Esophagus squamous epithelium (tissue), 5 donors: ENCODE results near the gene TMEM176B. TPM values are rescaled to one million over a fixed set of nuclear protein-coding genes. Genes with fewer than 3 reads are reported as not detected.
A peak's percentile ranks its signal among the peaks of the same experiment; 100 is the strongest.

Source experiments
- DNase-seq: peaks from one replicate; lab custom pipeline; 2025; lab: John Stamatoyannopoulos, UW
- H3K27ac ChIP-seq, 4 donors: fragments of 200-600 bp; sonication (generic); one replicate each; pipeline ENCODE4 v1.5.1; 2016 to 2019; ENCODE audit warnings: mild to moderate bottlenecking in 1 of 4
- H3K27me3 ChIP-seq, 4 donors: fragments of 200-600 bp; sonication (generic); 1 replicate in 3 of 4; 2 replicates in 1 of 4; pipeline versions ENCODE4 v1.5.1 to v1.6.0; 2017 to 2021; ENCODE audit warnings: antibody characterized with exemption in 1 of 4
- H3K36me3 ChIP-seq, 3 donors: fragments of 200-600 bp; sonication (generic); one replicate each; pipeline ENCODE4 v1.5.1; 2016 to 2019
- H3K4me1 ChIP-seq, 3 donors: fragments of 200-600 bp; sonication (generic); one replicate each; pipeline ENCODE4 v1.5.1; 2017 to 2019
- H3K4me3 ChIP-seq, 4 donors: fragments of 200-600 bp; sonication (generic); 1 replicate in 3 of 4; 2 replicates in 1 of 4; pipeline ENCODE4 v1.5.1; 2016 to 2019; ENCODE audit warnings: mild to moderate bottlenecking in 2 of 4, moderate library complexity in 1 of 4
- H3K9me3 ChIP-seq, 3 donors: fragments of 200-600 bp; sonication (generic); one replicate each; pipeline ENCODE4 v1.5.1; 2016 to 2019
- CTCF ChIP-seq, 6 experiments: fragments of 450-650 bp in 4 of 6; fragments of 200-600 bp in 2 of 6; sonication (generic) in 2 of 6; IDR thresholded peaks; one replicate each; pipeline ENCODE4 v1.5.1; 2016 to 2019; ENCODE audit warnings: antibody characterized with exemption in 6 of 6, mild to moderate bottlenecking in 4 of 6, moderate library complexity in 4 of 6
- POLR2A ChIP-seq, 4 donors: fragments of 450-650 bp; IDR thresholded peaks; one replicate each; pipeline ENCODE4 v1.6.1; 2017; ENCODE audit warnings: antibody characterized with exemption in 4 of 4, mild to moderate bottlenecking in 4 of 4, moderate library complexity in 3 of 4
- WGBS, 2 donors: methylation state at CpG; one replicate each; pipeline ENCODE4 v1.1.5; 2018; 5-methylcytosine and 5-hydroxymethylcytosine counted together
- intact Hi-C: fragments of 100-400 bp; cut with DNase I; formaldehyde crosslinking; loops from one replicate; pipeline ENCODE4 v1.15.0; 2022
- total RNA-seq, 4 donors: library from RNA; depleted of rRNA; stranded (reverse); fragments of >200 nt; gene quantifications; one replicate each; pipeline ENCODE4 v1.1.0, GENCODE V29; 2016
- donor health status: DM: yes; HTN: yes; CAD: no.

The TMEM176B gene
- total RNA-seq, result 10 to 100 TPM in 2 of 4 donors, 1 to 10 TPM in 2; 3.3 to 54.9 (median 12.4) TPM

DNA sequence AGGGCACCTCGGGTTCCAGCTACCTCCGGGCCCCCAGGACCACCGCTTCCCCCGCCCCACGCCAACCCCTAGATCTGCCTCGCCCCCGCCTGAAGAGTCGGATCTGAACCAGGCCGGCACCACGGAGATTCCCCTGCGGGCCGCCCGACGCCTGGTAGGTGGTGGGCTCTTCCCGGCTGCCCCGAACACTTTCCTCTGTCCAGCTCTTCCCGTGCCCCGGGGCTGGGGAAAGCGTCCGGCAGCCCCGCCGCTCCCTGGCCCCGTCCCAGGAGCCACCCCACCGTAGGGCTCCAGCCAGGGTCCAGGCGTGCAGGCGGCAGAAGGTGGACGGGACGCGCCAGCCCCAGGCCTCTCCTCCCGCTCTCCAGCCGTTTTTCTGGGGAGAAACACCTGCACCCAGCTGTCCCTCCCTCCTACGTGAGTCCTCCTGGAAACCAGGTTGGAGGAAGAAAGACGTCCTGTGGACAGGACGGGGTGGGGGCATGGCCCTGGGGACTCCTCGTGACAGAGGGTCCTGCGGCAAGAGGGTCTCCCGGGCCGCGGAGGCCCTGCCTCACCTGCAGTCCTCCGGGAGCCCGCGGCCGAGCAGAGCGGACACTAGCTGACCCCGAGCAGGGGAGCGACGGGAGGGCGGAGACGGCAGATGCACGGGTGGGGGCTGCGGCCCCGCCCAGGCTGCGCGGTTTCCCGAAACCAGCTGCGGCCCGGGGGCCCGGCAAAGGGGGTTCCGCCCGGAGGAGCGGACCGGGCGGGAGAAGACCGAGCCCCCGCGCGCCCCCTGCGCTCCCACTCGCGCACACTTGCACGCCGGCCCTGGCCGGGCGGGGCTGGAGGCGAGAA lies at the start of gene TMEM176B:
TSS of gene TMEM176B (minus strand) at position 624 of the 840 bp plus-strand sequence. CDS start 3,795 bp downstream, outside the sequence.
- Histone ChIP-seq H3K27ac (peak within 1 kb of the TSS; percentile 58 to 87 (median 82)), H3K9me3 (peaks cover 0 to under 1% (median 0%) of the 10 kb centered on the region in 3 donors), H3K27me3 (peaks cover 0 to 80% (median 6%) of the 10 kb centered on the region in 4 donors), H3K4me1 (peaks cover 0 to 29% (median 0%) of the 10 kb centered on the region in 3 donors), H3K36me3 (peaks cover 0 to 21% (median 0%) of the 10 kb centered on the region in 3 donors), H3K4me3 (peak within 1 kb of the TSS; percentile 32 to 71 (median 56))
- WGBS, 2 donors, result no CpG with 5 or more reads among the region's 75 CpGs
- DNase-seq, result no peak
- intact Hi-C loops, result no loop called here
- TF ChIP-seq POLR2A (IDR thresholded peaks at IDR 0.05) (peak in 1 of 4 donors; percentile 32), CTCF (IDR thresholded peaks at IDR 0.05) (no peak)

DNA sequence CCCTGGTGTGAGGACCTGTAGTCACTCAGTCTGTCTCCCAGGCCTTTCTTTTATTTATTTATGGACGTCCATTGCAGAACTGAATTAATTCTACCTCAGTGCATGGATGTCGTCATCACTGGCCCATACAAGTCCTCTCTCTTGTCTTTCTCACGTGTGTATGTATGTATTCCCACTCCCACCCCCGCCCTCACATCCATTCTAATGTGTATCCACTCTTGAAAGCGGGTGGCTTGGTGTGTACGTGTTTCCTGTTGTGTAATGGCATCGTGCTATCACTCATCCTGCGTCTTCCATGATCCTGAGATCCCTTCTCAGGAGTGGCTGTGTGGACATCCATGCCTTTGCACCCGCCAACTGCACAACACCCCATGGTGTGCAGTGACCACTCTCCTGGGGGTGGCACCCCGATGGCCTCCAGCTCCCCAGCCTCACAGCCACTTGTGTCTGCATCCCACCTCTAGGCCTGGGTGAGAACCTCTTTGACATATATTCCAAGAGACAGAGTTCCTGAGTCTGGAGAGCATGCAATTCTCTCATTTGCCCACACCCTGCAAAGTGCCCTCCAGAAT lies 49.1 kb upstream of the TMEM176B start:
- intact Hi-C loops, result no loop called here

DNA sequence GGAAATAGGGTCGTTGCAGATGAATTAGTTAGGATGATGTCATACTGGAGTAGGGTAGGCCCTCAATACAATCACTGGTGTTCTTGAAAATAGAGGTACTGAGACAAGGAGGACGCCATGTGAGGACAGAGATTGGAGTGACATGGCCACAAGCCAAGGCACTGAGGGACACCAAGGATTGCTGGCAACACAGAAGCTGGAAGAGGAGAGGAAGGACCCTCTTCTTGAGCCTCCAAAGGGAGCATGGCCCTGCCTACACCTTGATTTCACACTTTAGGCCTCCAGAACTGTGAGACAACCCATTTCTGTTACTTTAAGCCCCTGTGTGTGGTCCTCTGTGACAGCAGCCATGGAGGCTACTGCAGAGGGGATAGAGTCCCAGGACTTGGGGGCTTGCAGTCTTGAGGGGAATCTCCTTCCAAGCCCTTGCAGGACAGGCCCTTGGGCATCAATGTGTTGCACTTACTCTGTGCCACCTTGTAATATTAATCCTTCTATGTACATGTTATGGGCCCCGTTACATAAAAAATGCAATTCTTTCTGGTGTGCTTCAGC lies 48.5 kb upstream of the TMEM176B start:
- H3K4me3 ChIP-seq, result no peak overlapping the region
- 54 to 65% methylated on average over 3 of the region's 3 CpGs for WGBS, 2 donors
- TF ChIP-seq POLR2A (IDR thresholded peaks at IDR 0.05) (no peak), CTCF (IDR thresholded peaks at IDR 0.05) (no peak)
- no peak overlapping the region for H3K27ac ChIP-seq
- H3K27me3 ChIP-seq, result peaks cover 0 to 19% (median 0%) of the 10 kb centered on the region in 4 donors
- intact Hi-C loops, result no loop called here
- no peak for DNase-seq
- no peaks in the 10 kb centered on the region for H3K9me3 ChIP-seq
- no peaks in the 10 kb centered on the region for H3K36me3 ChIP-seq
- H3K4me1 ChIP-seq, result peaks cover 0 to 3% (median 0%) of the 10 kb centered on the region in 3 donors

More for the DNA sequence above, 49.1 kb upstream of the TMEM176B start:
- Histone ChIP-seq H3K36me3 (no peaks in the 10 kb centered on the region), H3K27ac (no peak overlapping the region), H3K9me3 (no peaks in the 10 kb centered on the region), H3K4me1 (peaks cover 0 to 3% (median 0%) of the 10 kb centered on the region in 3 donors), H3K27me3 (peaks cover 0 to 25% (median 0%) of the 10 kb centered on the region in 4 donors), H3K4me3 (no peak overlapping the region)
- TF ChIP-seq POLR2A (IDR thresholded peaks at IDR 0.05), result no peak
- TF ChIP-seq CTCF (IDR thresholded peaks at IDR 0.05), result no peak
- 73 to 77% methylated on average over 9 to 10 of the region's 10 CpGs for WGBS, 2 donors
- no peak for DNase-seq

DNA sequence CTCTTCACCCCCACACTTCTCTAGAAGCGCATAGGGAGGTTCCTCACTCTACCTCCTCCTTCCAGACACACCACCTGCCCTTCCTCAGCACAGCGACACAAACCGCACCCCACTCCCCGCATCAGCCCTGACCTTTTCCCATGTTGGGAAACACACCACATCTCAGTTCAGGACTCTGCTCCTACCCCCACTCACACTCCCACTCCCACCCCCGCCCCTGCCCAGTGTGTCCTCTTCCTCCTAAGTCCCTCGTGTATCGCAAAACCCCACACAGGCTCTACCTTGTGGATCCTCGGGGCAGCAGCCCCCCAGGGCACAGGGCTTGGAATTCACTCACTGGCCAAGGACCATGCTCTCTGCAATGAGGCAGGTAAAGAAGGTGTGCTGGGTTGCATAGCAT lies 47.9 kb upstream of the TMEM176B start:
- no peak overlapping the region for H3K27ac ChIP-seq
- no peak for TF ChIP-seq POLR2A (IDR thresholded peaks at IDR 0.05)
- TF ChIP-seq CTCF (IDR thresholded peaks at IDR 0.05), result no peak
- WGBS, 2 donors, result 85 to 91% methylated on average over 6 to 8 of the region's 8 CpGs
- no peaks in the 10 kb centered on the region for H3K36me3 ChIP-seq
- H3K4me3 ChIP-seq, result no peak overlapping the region
- H3K9me3 ChIP-seq, result no peaks in the 10 kb centered on the region
- peaks cover 0 to 18% (median 0%) of the 10 kb centered on the region in 4 donors for H3K27me3 ChIP-seq
- no peak for DNase-seq
- intact Hi-C loops, result no loop called here
- peaks cover 0 to 3% (median 0%) of the 10 kb centered on the region in 3 donors for H3K4me1 ChIP-seq
